ENCODE results near the gene ZNF654. TPM values are rescaled to one million over a fixed set of nuclear protein-coding genes. Genes with fewer than 3 reads are reported as not detected.
"Not testable (repeated sequence)": the region's sequence is repeated elsewhere in the genome, so short reads cannot be mapped to it uniquely, and the experiment has no call there.

The ZNF654 gene
- total RNA-seq, 1 donor from 2014 or later, result 19.5 TPM

GRCh38 chr3:88167173-88167572, 108.1 kb downstream of the ZNF654 start:
- Mint-ChIP-seq H3K4me1 (ENCODE audit: unreplicated experiment) (no peaks in the 10 kb centered on the region), H3K27ac (ENCODE audit: unreplicated experiment) (no peak overlapping the region), H3K4me3 (ENCODE audit: unreplicated experiment) (no peak overlapping the region), H3K27me3 (ENCODE audit: unreplicated experiment) (no peaks in the 10 kb centered on the region), H3K9me3 (ENCODE audit: unreplicated experiment) (no peaks in the 10 kb centered on the region), H3K36me3 (ENCODE audit: low read depth, unreplicated experiment) (no peaks in the 10 kb centered on the region)
- DNase-seq (ENCODE audit: low spot score), result no peak
- TF ChIP-seq CTCF (IDR thresholded peaks at IDR 0.05; ENCODE audit: unreplicated experiment), result no peak

- TF ChIP-seq CTCF (IDR thresholded peaks at IDR 0.05; ENCODE audit: unreplicated experiment), result no peak
- Mint-ChIP-seq H3K4me3 (ENCODE audit: unreplicated experiment) (no peak overlapping the region), H3K27ac (ENCODE audit: unreplicated experiment) (no peak overlapping the region), H3K27me3 (ENCODE audit: unreplicated experiment) (no peaks in the 10 kb centered on the region), H3K4me1 (ENCODE audit: unreplicated experiment) (no peaks in the 10 kb centered on the region), H3K36me3 (ENCODE audit: low read depth, unreplicated experiment) (no peaks in the 10 kb centered on the region), H3K9me3 (ENCODE audit: unreplicated experiment) (no peaks in the 10 kb centered on the region)
- DNase-seq (ENCODE audit: low spot score), result no peak
These were observed 108.6 kb downstream of the ZNF654 start for GRCh38 chr3:88167704-88168103.

DNA sequence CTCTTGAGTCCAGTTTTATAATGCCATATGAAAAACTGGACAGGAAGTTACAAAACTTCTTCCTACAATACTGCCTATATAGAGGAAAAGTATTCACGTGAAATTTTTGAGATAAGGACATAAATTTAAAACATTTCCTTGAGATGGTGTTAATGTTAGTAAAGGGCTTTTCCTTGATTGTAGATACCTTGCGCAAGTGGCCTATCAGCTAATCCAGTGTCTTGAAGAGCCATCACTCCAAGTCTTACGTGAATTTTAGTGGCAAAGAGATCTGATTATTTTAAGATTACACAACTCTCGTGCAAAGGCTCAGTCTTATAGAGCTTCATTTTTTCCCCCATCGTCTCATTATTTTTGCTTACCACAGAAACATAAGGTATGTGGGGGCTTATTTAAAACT, 109.1 kb downstream of the ZNF654 start:
- H3K4me1 Mint-ChIP-seq (ENCODE audit: unreplicated experiment), result no peaks in the 10 kb centered on the region
- H3K27me3 Mint-ChIP-seq (ENCODE audit: unreplicated experiment), result no peaks in the 10 kb centered on the region
- no peak for TF ChIP-seq CTCF (IDR thresholded peaks at IDR 0.05; ENCODE audit: unreplicated experiment)
- no peaks in the 10 kb centered on the region for H3K36me3 Mint-ChIP-seq (ENCODE audit: low read depth, unreplicated experiment)
- H3K4me3 Mint-ChIP-seq (ENCODE audit: unreplicated experiment), result no peak overlapping the region
- no peaks in the 10 kb centered on the region for H3K9me3 Mint-ChIP-seq (ENCODE audit: unreplicated experiment)
- DNase-seq (ENCODE audit: low spot score), result no peak
- no peak overlapping the region for H3K27ac Mint-ChIP-seq (ENCODE audit: unreplicated experiment)

DNA sequence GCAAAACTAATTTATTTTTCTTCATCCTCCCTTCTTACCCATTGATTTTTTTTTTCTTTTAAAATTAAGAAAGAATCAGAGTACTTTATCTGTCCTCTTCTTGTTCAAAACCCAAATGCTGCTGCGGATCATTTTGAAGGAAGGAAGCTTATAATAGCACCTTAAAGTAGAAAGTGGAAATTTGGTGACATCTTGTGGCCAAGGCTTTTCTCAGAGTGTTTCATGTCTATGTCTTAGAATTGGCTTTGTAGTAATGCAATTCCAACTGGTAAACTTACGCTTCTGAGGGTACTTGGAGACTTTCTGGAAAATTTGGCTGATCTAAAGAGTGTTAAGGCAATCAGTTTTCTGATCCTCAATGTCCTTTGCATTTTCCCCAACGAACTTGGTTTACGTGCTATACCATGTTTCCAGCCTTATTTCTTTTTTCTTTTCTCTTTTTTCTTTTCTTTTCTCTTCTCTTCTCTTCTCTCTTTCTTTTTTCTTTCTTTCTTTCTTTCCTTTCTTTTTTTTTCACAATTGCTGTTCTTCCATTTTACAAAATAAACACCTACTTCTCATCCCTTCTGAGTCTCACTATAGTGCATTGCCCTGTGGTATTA, 121.4 kb downstream of the ZNF654 start:
- H3K9me3 Mint-ChIP-seq (ENCODE audit: unreplicated experiment), result no peaks in the 10 kb centered on the region

GRCh38 chr3:88182165-88182918, 123.3 kb downstream of the ZNF654 start:
- H3K27ac Mint-ChIP-seq (ENCODE audit: unreplicated experiment); H3K4me3 Mint-ChIP-seq (ENCODE audit: unreplicated experiment); H3K9me3 Mint-ChIP-seq (ENCODE audit: unreplicated experiment); H3K36me3 Mint-ChIP-seq (ENCODE audit: low read depth, unreplicated experiment); H3K27me3 Mint-ChIP-seq (ENCODE audit: unreplicated experiment); H3K4me1 Mint-ChIP-seq (ENCODE audit: unreplicated experiment); DNase-seq (ENCODE audit: low spot score): not testable (repeated sequence)

More for the DNA sequence above, 121.4 kb downstream of the ZNF654 start:
- DNase-seq (ENCODE audit: low spot score), result no peak
- H3K36me3 Mint-ChIP-seq (ENCODE audit: low read depth, unreplicated experiment), result no peaks in the 10 kb centered on the region
- peaks cover 1% of the 10 kb centered on the region for H3K27me3 Mint-ChIP-seq (ENCODE audit: unreplicated experiment)
- TF ChIP-seq CTCF (IDR thresholded peaks at IDR 0.05; ENCODE audit: unreplicated experiment), result no peak
- H3K4me3 Mint-ChIP-seq (ENCODE audit: unreplicated experiment), result no peak overlapping the region
- H3K4me1 Mint-ChIP-seq (ENCODE audit: unreplicated experiment), result no peaks in the 10 kb centered on the region
- H3K27ac Mint-ChIP-seq (ENCODE audit: unreplicated experiment), result no peak overlapping the region
